IPS-NIHi7 (cell line): ENCODE data around the gene PLEKHG4B.

ENCODE experiments used
- DNase-seq: peaks from one replicate; pipeline ENCODE4 v3.0.0; 2012; ENCODE audit warnings: mixed read lengths; ENCODE audit errors: extremely low spot score

PLEKHG4B gene

DNA sequence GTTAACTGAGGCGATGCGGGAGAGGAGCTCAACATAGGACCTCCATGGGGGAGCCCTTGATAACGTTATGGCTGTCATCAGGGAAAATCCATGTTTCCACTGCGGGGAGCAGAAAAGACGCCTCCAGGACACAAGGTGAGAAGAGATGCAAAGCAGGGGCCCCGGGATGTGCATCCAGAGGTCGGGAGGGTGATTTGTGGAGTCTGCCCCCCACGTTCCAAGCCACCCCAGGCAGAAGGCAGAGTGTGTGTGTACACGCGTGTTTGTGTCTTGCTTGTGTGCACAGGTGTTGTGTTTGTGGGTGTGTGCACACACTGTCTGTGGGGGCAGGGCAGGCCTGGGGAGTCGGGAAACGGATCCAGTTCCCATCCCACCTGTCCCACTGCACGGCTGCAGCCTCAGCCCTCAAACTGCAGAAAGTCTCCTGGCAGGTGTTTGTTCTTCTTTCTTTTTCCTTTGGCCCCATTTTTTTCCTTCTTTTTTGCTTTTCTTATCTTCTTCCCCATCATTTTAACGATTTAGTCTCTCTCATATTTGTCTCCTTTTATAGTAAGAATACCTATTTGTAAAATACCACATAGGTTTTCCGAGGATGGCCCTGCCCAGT lies 17.4 kb upstream of the PLEKHG4B start:
- no peak for DNase-seq

GRCh38 chr5:75331-76320 lies 16.3 kb upstream of the PLEKHG4B start:
- peak; percentile 9 for DNase-seq

DNA sequence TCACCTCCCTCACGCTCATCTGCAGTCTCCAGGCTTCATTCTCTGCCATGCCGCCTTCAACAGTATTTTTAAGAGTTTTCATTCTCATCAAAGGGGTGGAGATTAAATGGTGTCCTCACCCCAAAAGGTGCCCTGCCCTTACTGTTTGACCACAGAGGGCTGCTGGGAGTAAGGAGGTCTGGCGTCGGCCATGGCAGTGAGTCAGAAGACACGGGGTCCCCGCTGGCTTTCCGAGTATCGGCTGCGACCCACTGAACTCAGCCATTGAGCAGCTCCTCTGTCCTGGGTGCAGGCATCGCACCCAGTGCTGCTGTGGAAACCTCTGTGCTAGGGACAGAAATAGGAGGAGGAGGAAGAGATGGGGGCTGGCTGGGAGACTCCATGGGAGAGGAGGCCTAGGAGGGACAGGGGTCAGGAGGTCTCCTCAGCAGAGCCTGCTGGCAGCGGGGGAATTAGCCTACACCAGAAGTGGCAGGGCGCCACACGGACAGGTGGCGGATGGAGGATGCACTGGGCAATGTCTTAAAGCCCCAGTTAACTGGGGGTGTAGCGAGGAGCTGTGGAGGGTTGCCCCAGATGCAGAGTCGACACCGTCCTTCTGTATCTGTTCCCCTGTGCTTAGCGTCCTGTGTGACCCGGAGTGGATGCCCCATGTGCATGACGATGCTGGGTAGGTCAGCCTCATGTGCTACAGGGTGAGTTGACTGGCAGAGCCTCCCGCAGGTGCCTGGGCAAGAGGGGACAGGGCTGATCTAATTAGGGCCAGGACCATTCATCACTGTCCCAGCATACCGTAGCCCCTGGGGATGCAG lies 15.4 kb upstream of the PLEKHG4B start:
- DNase-seq, result peak; percentile 7

GRCh38 chr5:77170-77501 lies 14.8 kb upstream of the PLEKHG4B start:
- DNase-seq, result no peak

- DNase-seq, result peak; percentile 9
These were observed 14.4 kb upstream of the PLEKHG4B start for GRCh38 chr5:77546-77945.

DNA sequence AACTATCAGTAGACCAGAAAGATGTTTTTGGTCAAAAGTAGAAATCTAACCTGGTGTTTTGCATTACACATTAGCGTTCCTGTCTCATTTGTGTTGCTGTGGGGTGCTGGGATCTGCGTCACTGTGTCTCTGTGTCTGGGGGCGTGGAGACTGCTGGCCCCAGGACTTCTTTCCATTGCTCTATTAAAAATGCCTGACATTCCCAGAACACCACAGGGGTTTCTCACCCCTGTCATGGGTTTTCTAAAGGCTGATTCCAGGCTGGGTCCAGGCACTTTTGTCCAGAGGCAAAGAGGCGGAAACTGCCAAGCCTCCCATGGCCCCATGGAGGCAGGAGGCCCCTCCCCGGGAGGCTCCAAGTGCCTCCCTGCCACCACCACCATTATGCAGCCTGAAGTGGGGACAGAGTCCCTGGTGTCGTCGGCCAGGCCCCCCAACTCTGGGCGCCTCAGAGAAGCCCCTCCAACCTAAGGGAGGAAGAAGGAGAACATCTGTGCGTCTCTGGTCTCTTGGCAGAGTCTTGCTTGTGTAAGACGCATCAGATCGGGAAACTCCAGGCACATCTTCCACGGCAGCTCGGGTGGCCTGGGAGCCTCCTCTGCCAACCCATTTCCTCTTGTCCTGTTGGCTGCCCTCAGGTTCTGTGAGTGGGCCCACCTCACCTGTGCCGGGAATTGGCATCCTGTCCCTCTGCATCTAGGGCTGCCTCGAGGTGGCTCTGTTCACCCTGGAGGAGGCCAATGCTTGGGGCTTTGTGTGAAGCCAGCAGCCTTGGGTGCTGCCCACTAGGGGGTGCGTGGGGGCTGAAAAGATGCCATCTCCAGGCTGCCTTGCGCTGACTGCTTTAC lies 13.8 kb upstream of the PLEKHG4B start:
- DNase-seq, result peak; percentile 63

DNA sequence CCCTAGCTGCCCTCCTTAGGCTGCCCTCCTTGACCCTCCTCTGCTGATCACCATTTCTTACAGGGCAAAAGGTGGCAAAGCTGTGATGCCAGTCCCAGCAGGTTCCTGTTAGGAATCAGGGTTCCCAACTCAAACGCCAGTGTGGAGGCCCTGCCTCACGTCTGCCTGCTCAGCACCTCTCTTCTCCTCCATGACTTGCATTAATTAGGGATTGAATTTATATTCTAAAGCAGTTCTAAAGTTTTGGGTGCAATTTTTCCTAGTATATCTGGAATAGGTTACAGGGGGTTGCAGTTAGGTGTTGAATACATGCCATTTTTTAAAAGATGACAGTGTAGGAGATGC lies 13.2 kb upstream of the PLEKHG4B start:
- no peak for DNase-seq

- peak; percentile 6 for DNase-seq
These were observed 12.7 kb upstream of the PLEKHG4B start for GRCh38 chr5:79263-79662.

DNA sequence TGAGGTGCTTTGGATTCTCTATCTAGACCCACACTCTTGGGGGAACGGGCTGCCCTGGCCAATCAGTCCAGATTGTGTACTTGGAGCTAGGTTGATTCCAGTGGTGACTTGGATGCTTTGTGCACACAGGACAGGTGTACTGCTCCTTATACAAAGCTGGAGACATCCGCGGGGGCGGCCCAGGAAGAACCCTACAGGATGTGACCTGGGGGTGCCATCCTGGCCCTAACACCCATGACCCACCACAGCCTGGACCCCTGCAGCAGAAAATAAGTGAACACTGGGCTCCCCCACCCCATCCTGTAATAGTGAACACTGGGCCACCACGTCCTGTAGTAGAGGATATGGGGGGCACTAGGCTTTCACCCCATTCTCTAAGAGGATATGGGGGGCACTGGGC lies 12.1 kb upstream of the PLEKHG4B start:
- no peak for DNase-seq

DNA sequence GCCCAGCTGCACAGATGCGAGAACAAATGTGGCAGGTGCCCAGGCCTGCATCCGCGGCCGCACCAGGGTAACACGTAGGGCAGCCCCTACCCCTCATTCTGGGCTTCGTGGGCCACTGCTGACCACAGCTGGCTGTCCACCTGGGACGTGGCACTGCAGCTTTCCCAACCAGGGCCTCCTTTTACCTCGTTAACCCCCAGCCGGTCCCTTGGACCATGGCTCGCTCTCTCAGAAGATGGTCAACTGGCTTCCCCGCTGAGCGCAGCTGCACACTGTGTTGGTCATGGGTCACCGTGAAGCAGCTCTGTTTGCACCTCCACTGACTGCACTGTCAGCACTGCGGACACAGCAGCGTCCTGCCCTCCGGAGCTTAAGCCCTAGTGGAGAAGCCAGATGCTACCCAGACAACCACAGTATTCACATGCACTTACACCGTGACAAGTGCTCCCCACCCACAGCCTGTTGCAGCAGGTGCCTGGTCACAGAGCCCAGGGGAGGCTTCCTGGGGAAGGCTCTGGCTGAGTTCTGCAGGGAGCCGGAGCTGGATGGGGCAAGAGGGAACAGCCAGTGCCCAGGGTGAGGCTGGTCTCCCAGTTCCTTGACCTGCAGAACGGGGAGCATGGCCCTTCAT lies 10.5 kb upstream of the PLEKHG4B start:
- DNase-seq, result peak; percentile 17

- peak; percentile 78 for DNase-seq
These were observed 9.9 kb upstream of the PLEKHG4B start for GRCh38 chr5:82097-82496.

GRCh38 chr5:82570-82969 lies 9.4 kb upstream of the PLEKHG4B start:
- DNase-seq, result peak; percentile 27

DNA sequence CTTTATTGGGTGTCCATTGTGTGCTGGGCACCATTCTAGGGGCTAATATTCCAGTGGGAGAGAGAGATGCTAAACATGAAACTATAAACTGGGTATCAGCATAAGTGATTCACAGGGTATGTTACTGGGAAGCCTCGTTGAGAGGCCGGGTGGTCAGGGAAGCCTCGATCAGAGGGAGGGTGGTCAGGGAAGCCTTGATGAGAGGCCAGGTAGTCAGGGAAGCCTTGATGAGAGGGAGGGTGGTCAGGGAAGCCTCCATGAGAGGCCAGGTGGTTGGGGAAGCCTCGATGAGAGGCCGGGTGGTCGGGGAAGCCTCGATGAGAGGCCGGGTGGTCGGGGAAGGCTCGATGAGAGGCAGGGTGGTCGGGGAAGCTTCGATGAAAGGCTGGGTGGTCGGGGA lies 8.9 kb upstream of the PLEKHG4B start:
- no peak for DNase-seq

GRCh38 chr5:85334-85995 lies 6.5 kb upstream of the PLEKHG4B start:
- no peak for DNase-seq

- DNase-seq, result no peak
These were observed 2.4 kb upstream of the PLEKHG4B start for GRCh38 chr5:89337-90286.

- peak; percentile 18 for DNase-seq
These were observed 1.1 kb upstream of the PLEKHG4B start for GRCh38 chr5:90590-91547.

GRCh38 chr5:92401-93220 lies 643 bp downstream of the PLEKHG4B start:
- peak; percentile 45 for DNase-seq
